ENCODE measurements around the gene KLHL22.
A peak's percentile ranks its signal among the peaks of the same experiment; 100 is the strongest.
"Not testable (repeated sequence)": the region's sequence is repeated elsewhere in the genome, so short reads cannot be mapped to it uniquely, and the experiment has no call there.

KLHL22 gene

DNA sequence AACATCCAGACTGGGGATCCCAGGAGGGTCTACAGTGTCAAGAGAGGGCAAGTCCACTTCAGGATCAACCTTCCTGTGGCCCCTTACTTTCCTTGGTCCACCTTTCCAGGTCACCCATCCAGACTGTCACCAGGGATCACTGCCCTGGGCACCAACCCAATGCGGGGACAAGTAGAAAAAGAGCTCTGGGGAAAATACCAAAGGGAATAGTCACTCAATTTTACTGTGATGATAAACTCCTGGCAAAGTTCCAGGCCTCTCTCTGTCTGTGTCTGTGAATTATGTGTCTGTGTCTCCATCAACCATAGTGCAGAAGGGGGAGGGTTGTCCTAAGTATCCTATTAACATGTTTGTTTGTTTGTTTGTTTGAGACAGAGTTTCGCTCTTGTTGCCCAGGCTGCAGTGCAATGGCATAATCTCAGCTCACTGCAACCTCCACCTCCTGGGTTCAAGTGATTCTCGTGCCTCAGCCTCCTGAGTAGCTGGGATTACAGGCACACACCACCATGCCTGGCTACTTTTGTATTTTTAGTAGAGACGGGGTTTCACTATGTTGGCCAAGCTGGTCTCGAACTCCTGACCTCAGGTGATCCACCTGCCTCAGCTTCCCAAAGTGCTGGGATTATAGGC is 8.8 kb upstream of the KLHL22 start:
- peak; percentile 87 for FAIRE-seq
- peak; percentile 92 for DNase-seq (ENCODE audit: low spot score)

DNA sequence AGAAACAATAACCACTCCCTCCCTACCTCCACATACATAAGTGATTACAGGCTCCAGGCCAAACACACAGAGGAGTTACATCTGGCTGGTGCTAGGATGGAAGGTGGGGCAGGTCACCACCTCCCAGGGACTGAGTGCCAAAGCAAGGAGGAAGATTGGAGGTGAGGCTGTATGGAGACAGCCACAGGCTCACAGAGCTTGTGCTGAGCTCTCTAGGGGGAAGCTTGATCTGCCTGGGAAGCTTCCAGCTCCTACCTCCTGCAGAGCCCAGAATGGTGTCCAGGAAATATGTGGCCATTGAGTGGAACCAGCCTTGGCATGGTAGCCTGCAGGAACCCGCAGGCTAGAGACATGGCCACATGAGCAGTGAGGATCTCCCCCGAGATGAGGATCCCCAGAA is 8.2 kb upstream of the KLHL22 start:
- FAIRE-seq (peak; percentile 84), DNase-seq (ENCODE audit: low spot score) (peak; percentile 83)

DNA sequence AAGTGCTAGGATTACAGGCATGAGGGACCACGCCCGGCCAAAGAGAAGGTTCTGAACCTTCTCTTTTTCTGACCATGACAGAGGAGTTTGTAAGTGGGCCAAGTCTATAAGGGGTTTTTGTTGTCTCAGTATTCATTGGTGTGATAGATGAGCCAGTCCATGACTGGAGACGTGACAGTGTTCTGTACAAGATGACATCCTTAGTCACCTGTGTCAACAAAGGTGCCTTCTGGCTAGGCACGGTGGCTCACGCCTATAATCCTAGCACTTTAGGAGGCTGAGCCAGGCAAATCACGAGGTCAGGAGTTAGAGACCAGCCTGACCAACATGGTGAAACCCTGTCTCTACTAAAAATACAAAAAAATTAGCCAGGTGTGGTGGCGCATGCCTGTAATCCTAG is 4.2 kb upstream of the KLHL22 start:
- no peak for DNase-seq (ENCODE audit: low spot score)
- FAIRE-seq = no peak

DNA sequence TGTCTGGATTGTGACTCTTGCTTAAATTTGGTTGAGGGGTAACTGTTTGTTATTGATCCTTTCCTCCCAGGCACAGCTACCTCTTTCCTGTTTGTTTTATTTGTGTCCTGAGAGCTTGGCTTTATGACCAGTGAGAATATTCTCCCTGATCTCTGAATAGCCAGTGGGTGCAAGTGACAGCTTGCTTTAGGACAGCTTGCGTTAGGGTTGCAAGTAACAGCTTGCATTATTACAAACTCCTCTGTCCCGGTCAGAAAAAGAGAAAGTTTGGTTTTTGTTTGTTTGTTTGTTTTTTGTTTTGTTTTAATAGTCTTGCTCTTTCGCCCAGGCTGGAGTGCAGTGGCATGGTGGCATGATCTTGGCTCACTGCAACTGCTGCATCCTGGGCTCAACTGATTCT is 3.3 kb upstream of the KLHL22 start:
- DNase-seq (ENCODE audit: low spot score) (no peak), FAIRE-seq (no peak)

DNA sequence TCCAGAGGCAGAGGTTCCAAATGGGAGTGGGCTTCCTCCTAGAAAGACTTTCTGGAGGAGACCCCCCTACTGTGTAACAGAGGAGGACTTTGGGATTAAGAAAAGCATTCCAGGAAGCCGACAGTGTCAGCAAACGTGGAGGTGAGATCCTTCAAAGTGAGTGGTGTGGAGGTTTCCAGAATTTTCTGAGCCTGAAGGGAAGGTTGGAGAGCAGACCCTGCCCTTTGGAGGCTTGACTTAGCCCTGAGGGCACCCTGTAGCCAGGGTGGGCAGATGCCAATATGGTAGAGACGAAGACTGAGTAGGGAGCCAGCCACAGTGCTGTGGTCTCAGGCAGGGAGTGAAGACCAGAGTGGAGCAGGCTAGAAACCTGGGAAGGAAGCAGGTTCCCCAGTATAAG is 1.8 kb upstream of the KLHL22 start:
- no peak for FAIRE-seq
- DNase-seq (ENCODE audit: low spot score) = no peak

DNA sequence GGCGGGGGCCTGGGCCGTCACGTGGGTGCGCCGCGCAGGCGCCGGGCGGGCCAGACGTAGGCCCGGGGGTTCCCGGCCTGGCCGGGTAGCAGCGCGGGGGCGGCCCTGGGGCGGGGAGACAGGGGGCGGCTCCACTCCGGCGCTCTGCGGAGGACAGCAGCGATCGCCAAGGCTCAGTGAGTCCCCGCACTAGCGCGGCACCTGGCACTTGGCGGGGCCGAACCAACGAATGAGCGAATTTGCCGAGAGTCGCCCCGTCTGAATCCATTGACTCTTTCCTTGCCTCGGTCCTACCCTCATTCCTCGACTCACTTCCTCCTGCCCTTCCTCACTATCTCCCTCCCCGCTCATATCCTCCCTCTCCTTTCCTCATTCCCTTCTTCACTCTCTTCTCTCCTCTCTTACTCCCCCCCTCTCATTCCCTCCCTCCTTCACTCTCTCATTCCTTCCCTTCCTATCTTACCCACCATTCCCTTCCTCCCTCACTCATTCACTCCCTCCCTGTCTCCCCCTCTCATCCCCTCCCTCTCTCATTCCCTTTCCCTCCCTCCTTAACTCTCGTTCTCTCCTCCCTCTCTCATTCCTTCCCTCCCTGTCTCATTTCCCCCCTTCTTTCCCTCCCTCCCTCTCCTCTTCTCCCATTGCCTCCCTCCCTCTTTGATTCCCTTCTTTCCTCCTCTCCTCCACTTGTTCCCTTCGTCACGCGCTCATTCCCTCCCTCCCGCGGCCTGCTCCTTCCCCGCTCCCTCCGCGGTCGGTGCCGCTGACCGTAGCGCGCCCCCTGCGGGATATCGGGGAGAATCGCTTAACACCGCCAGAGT is 476 bp upstream of the KLHL22 start:
- peak; percentile 65 for DNase-seq (ENCODE audit: low spot score)
- peak; percentile 4 for FAIRE-seq

DNA sequence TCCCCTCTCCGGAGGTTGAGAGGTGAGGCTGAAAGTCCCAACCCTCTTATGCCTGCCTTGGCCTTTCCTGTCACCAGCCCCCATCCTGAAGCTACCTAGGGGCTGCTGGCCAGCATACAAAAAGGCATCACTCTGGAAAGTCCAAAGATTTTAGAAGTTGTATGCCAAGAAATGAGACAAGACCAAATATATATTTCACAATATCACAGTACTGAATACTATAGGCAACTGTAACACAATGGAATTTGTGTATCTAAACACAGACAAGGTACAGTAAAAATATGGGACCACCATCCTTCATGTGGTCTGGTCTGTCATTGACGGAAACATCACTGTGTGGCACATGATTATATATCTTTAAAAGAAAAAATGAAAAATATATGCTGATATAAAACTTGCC is 4.2 kb downstream of the KLHL22 start:
- DNase-seq (ENCODE audit: low spot score) = no peak
- FAIRE-seq = no peak

DNA sequence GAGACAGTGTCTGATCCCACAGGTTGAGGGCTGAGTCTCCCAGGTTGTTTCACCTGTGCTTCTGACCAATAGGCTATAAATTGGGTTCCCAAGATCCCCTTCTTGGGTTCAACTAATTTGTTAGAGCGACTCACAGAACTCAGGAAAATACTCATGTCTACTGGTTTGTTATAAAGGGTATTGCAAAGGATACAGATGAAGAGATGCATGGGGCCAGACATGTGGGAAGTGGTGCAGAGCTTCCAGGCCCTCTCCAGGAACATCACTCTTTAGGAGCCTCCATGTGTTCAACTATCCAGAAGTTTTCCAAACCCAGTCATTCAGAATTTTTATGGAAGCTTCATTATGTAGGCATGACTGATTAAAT is 4.7 kb downstream of the KLHL22 start:
- DNase-seq (ENCODE audit: low spot score) (no peak), FAIRE-seq (no peak)

DNA sequence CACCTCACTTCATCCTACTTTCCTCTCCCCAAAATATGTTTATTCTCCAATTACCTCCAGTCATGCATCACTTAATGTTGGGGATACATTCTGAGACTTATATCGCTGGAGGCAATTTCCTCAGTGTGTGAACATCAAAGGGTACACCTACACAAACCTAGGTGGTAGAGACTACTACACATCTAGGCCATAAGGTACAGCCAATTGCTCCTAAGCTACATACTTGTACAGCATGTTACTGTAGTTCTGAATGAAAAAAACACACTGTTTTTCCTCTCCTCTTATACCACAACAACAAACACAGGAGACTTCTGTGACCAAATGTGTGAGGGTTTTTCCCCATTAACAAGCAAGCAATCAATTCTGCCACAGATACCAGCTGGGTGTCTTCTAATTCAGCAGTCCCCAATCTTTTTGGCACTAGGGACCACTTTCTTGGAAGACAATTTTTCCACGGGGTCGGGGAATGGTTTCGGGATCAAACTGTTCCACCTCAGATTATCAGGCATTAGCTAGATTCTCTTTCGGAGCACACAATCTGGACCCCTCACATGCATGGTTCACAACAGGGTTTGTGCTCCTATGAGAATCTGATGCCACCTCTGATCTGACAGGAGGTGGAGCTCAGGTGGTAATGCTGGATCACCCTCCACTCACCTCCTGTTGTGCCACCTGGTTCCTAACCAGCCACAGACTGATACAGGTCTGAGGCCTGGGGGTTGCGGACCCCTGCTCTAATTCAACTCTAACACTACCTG is 5.2 kb downstream of the KLHL22 start:
- DNase-seq (ENCODE audit: low spot score) (no peak), FAIRE-seq (no peak)

DNA sequence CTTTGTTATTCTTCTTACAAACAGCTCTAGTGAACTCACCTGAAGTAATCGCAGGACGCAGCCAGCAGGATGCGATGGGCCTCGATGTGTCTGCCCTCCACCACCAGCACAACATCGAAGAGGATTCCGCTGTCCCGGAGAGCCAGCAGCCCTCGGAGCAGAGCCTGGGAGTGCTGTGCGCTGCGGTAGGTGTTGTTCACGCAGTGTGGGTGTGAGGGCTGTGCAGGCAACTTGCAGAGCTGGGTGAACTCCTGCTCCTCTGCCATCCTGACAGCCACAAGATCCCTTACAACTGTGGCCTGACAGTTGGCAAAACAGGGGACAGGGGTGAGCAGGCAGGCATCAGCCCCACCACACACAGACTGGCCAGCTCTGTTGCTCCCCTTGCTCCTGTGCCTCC is 6.6 kb downstream of the KLHL22 start:
- DNase-seq (ENCODE audit: low spot score) (no peak), FAIRE-seq (no peak)

DNA sequence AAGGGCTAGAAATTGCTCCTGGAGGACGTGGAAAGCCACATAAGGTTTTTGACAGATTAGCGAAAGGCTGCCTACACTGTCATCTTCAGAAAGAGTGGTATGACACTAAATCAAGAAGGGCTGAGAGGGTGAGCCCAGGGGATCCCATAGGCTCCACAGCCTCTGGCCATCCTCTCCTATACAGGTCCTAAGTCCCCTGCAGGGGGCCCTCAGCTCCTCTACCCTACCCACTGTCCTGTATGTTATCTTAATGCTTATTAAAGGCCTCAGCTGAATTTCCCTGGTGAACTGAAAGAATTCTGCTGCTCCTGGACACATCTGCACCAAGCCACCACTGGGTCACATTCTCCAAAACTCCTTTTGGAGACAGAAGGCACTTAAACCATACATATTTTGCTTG is 7.9 kb downstream of the KLHL22 start:
- no peak for DNase-seq (ENCODE audit: low spot score)
- FAIRE-seq = no peak

DNA sequence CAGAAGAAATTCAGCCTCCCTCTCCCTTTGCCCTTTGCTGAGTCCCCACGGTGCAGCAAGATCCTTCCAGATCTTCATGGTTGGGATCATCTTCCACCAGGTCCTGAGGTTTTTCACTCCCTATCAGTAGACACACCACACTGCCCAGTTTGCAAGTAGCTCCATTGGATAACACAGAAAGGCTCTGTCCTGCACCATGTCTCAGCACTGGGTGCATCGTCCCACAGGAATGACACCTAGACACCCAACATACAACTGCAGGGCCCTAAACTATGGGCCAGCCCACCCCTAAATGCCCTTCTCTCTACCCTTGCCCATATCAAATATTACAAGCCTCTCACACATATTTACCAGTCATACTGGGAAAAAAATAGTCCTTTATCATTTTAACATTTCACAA is 9.4 kb downstream of the KLHL22 start:
- no peak for FAIRE-seq

DNA sequence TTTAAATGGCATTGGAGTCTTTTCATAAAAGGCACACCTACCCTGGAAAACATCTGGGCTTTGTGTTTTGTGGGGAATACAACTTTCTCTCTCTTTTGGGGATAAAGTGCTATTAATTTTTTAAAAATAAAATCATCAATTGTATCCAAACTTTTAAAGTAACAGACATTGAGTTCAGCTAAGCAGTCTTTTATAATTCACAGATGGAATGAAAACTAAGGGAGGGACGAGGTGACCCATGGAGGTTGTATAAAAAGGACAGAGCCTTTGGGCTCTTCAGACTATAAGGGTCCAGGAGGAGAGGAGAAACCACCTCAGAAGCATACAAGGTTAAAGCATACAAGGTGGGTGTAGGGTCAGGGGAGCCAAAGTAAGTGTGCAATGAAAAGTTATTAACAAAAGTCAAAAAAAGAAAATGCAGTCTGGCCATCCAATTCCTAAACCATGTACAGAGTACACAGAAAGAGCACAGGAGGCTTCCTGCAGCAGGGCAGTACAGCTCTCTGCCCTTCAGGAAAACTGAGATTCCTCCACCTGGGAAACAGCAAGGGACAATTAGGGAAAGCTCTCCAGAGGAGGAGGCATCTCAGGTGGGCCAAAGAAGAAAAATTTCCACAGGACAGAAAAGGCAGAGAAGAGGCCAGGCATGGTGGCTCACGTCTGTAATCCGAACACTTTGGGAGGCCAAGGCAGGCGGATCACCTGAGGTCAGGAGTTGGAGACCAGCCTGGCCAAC is 10.5 kb downstream of the KLHL22 start:
- no peak for FAIRE-seq

More for the DNA sequence above, 9.4 kb downstream of the KLHL22 start:
- no peak for DNase-seq (ENCODE audit: low spot score)

DNA sequence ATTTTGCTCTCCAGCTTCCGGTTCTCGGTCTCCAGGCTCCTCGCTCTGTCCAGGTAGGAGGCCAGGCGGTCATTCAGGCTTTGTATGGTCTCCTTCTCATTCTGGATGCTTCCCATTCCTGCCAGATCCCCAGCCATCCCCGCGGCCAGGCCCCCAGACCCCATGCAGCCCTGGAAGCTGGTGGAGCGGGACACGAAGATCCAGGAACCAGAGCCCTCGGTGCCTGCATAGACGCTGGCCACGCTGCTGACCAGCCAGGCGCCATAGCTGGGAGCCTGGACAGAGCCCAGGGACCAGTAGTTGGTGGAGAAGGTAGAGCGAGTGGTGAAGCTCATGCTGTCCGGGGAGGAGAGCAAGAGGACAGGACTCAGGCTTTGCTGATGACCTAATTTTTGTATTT is 11.8 kb downstream of the KLHL22 start:
- DNase-seq (ENCODE audit: low spot score) (no peak), FAIRE-seq (no peak)

More for the DNA sequence above, 10.5 kb downstream of the KLHL22 start:
- DNase-seq (ENCODE audit: low spot score) = no peak

DNA sequence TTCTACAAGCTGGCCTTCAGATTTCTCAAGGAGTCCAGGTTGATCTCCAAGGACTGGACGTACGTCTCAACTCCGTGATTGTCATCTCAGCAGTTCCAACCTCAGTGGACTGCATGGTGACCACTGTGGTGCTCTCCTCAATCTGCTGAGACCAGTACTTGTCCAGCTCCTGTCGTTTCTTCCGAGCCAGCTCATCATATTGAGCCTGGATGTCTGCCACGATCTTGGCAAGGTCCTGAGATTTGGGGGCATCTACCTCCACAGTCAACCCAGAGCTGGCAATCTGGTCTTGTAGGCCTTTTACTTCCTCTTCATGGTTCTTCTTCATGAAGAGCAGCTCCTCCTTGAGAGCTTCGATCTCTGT is 12.5 kb downstream of the KLHL22 start:
- FAIRE-seq; DNase-seq (ENCODE audit: low spot score): not testable (repeated sequence)

DNA sequence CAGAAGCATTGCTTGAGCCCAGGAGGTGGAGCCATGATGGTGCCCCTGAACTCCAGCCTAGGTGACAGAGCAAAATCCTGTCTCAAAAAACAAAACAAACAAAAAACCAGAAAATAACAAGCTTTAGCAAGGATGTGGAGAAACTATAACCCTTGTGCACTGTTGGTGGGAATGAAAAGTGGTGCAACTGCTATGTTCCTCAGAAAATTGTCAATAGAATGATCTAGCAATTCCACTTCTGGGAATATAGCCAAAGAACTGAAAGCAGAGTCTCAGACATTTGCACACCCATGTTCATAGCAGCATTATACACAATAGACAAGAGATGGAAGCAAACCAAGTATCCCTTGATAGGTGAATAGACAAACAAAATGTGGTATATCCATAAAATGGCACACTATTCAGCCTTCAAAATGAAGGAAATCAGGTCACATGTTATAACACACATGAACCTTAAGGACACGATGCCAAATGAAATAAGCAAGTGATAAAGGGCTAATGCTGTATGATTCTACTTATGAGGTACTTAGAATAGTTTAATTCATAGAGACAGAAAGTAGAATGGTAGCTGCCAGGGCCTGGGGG is 15.9 kb downstream of the KLHL22 start:
- no peak for DNase-seq (ENCODE audit: low spot score)
- FAIRE-seq = no peak

DNA sequence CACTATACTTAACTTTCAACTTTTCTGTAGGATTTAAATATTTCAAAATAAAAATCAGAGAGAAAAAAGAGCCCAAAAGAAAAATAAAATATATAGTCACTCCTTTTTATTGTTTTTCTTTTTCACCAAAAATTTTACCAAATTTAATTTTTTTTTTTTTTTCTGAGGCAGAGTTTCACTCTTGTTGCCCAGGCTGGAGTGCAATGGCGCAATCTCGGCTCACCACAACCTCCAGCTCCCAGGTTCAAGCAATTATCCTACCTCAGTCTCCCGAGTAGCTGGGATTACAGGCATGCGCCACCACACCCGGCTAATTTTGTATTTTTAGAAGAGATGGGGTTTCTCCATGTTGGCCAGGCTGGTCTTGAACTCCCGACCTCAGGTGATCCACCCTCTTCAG is 17.5 kb downstream of the KLHL22 start:
- not testable (repeated sequence) for DNase-seq (ENCODE audit: low spot score); FAIRE-seq

DNA sequence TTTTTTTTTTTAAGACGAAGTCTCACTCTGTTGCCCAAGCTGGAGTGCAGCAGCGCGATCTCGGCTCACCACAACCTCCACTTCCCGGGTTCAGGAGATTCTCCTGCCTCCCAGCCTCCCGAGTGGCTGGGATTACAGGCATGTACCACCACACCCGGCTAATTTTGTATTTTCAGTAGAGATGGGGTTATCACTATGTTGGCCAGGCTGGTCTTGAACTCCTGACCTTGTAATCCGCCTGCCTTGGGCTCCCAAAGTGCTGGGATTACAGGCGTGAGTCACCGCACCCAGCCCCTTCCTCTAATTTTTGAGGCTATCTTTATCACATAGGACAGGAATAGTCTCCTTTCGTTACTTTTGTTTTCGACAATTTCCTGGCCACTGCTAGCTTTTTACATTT is 20.0 kb downstream of the KLHL22 start:
- not testable (repeated sequence) for FAIRE-seq; DNase-seq (ENCODE audit: low spot score)

DNA sequence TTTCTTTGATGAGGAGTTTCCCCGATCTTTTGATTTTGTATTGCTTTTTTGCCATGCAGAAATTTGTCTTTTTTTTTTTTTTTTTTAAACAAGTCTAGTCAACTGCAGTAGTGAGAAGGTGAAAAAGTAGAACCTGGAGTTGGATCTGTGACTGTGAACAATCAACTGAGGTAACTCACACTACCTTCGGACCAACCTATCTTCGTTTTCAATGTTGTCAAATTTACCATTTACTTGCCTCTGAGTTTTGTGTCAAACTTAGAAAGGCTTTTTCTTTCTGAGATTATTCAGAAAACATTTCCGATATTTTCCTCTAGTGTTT is 20.5 kb downstream of the KLHL22 start:
- DNase-seq (ENCODE audit: low spot score) (no peak), FAIRE-seq (no peak)

DNA sequence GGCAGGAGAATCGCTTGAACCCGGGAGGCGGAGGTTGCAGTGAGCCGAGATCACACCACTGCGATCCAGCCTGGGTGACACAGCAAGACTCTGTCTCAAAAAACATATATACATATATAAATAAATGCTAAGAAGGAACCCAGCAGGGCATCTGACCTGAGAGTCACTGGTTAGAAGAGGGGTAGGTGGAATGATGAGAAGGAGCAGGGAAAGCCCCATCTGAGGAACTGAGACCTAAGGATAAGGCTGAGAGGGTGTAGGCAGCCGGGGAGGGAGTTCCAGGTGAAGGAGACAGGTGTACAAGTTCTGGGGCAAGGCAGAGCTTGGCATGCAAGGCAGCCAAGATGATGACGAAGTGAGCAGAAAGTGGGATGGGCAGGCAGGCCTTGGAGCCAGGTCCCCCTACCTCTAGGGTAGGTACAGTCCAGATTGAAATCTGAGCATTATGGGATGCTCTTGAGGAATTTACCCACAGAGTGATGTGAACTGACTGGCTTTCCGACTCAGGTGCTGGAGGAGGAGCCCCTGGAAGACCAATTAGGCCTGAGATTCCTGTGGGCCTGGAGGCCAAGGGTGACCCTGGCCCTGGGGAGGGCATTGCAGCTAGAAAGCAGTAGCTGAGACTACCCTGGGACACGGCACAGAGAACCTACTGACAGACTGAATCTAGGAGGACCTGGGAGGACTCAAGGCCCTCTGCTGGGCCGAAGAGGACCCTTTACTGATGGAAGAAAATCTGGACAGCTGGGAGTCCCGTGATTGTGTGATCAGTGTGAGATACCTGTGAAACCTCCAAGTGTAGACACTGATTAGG is 22.8 kb downstream of the KLHL22 start:
- FAIRE-seq = no peak

More for the DNA sequence above, 22.8 kb downstream of the KLHL22 start:
- no peak for DNase-seq (ENCODE audit: low spot score)

Data from RCC 7860 (cell line).